Stimulated activated CD8-positive, alpha-beta memory T cell treated with anti-CD3 and anti-CD28 coated beads, Interleukin-4, amount 100 ng/mL, for 4 hours (primary cell): ENCODE measurements around the gene KIF1B.
"Not testable (repeated sequence)": the region's sequence is repeated elsewhere in the genome, so short reads cannot be mapped to it uniquely, and the experiment has no call there.

Source experiments
- DNase-seq, 2 donors: peaks; one replicate each; pipeline ENCODE4 v3.0.0-alpha.2; 2020; ENCODE audit warnings: low read depth in 2 of 2, low spot score in 1 of 2

KIF1B gene

DNA sequence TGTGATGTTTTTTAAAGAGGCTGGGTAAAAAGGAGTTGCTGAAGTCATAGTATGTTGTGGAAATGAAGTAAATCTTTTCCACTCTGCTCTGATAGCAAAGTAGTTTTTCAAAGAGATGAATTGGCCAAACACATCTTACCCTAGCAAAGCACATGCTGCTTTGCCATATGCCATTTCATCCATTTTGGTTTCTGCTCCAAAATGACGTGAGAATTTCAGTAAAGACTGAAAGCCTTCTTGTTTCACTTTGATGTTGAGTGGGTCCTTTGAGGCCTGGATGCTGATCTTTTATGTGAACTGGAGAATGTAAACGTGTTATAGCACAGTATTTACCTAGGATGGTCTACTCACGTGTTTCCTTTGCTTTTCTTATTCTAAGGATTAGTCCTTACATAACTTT is 115.2 kb downstream of the KIF1B start:
- no peak for DNase-seq

DNA sequence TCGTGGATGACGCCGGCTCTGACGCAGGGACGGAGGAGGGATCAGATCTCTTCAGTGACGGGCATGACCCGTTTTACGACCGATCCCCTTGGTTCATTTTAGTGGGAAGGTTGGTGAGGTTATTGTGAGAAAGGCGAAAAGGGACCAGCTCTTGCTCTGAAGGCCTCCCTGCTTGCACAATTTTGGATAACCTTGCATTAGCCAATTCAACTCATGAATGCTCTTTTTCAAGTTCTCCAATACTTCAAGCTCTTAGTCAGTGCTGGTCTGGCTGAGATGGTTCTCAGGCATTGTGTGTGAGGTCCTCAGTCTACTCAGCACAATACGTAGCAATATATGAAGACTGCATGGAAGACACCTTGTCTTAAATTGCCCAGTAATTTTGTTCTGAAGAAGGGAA is 115.9 kb downstream of the KIF1B start:
- DNase-seq = no peak

DNA sequence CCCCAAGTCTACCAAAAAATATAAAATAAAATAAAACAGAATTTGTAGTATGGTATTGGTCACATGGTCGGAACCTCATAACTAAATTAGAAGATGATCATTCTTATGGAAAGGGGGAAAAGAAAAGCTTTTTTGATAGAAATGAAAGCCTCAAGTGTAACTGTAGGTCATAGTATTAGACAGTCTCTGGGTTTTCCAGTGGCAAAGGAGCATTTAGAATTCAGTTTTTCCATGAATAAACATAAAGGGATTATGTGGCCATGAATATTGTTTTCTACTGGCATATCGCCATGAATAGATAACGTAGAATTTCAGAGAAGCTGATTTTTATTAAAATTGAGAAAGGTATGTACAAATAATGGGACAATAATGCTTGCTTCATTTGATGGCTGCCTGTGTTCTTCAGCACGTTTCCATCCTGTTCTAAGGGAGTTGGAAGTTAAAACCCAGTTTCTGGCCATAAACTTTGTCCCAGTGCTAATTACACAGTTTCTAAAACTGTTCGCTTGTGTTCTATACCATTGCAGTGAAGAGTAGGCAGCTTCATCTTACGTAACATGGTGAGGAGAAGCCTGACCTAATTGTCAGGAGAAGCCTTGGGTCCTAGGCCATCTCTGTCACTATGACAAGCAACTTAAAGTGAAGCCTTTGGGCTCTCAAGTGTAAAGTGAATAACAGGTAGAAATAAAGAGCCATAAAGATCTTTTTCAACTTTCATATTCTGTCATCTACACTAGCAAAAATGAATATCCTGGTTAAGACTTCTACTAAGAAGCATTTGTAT is 118.0 kb downstream of the KIF1B start:
- no peak for DNase-seq

DNA sequence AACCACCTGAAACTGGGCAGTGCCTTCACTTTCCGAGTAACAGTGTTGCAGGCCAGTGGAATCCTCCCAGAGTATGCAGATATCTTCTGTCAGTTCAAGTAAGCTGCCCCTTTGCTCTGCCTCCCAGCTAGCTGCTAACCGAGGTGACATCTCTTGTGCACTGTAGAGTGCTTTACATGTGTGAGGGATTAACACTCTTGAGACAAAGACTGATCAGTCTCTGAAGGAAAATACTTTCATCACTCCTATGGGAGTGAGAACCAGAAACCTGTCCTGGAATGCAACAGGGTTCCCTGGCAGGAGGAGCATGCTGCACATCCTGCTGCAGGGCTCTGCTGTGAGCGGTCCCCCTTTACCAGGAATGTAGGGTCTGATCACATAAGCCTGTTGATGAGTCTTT is 127.1 kb downstream of the KIF1B start:
- no peak for DNase-seq

DNA sequence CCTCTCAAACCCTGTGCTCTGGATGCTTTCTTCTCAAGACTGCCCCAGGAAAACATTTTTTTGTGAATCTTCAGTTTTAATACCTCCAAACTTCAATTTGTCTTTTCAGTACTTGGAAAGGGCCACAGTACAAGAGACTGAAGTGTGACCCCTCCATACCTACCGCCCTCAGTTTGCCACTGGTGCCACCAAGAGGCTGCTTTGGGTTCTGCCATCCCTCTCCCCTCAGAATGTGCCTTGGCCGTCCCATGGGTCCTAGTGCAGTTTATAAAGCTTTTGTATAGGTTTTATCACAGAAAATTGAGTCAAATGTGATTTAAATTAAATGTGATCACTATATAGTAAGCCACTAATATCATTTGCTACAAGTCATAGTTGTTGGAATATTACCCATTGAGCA is 127.7 kb downstream of the KIF1B start:
- DNase-seq = no peak

DNA sequence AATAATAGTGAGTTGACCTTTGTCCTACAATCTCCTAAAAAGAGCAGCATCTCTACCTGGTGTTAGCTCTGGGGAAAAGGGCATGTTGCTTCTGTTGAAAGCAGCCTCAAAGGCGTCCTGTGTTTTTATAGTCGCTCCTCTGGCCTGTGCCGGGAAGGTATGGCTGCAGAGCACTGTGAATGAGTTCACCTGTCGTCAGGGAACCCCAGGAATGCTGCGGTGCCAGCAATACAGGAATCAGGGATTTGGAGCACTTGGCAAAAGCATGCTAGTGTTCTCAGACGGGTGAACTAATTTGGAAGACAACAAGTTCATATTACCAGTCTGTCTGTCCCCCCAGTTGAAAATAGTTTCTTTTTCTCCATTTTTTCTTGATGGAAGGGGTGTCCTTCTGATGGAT is 128.2 kb downstream of the KIF1B start:
- DNase-seq = no peak

DNA sequence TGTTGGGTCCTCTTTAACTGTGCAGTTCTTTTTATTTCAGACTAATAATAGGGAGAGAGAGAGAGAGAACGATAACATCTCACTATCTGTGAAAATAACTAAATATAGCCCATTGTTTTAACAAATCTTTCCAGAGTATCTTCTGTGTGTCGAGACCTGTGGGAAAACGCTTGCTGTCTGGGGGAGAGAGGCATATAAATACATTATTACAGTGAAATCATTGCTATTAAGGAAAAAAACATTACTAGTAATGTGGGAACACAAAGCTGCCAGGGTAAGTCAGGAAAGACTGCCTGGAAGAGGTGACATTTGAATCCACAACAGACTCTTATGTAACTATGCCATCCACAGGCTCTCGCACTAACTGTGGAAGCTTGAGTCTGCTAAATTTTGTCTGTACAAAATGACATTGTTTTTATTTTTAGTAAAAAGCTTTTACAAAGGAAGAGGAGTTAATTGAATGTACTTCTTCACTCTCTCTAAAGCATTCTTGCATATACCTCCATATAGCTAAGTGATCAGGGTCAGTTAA is 128.7 kb downstream of the KIF1B start:
- no peak for DNase-seq

DNA sequence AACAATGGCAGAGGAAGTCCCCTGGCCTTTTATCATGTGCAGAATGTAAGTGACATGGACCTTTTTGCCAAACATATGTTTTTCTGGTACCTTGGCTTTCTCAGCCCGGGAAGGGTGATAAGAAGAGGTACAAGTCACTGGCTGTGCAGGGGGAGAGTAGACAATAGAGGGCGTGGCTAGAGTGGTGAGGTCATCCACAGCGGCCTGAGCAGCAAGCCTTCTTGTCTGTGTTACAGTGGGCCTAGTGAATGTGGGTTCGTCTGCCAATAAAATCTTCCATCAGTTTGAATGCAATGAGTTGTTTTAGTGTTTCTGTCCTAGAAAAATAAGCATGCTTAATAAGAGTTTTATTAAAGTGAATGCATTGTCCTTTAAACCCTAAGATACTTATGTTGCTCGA is 129.4 kb downstream of the KIF1B start:
- no peak for DNase-seq

DNA sequence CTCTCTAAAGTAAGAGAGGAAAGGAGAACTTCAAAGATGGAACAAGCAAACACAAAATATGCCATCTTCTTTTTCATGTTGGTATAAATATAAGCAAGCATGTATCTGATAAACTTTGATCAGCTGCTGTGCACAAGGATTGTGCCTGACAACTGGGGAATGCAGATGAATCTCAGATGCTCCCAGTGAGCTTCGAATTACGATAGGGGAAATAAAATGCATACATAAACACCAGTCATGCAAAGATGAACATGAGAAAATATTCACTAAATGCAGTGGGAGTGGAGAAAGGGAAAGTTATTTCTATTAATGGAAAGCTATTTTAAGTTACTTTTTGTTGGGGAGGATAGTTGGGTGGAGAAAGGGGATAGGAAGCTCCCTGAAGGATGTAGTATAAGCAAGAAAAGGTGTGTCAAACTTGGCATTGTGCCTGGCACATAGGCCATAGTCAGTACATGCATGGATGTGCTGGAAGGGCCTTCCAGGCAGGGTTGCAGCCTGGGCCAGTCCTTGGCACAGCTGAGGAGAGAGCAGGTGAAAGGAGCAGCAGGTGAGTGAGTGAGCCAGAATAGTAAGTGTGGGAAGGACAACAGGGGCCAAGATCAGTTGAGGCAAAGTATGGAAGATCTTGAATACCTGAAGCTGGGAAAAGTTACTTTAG is 130.7 kb downstream of the KIF1B start:
- DNase-seq = no peak

DNA sequence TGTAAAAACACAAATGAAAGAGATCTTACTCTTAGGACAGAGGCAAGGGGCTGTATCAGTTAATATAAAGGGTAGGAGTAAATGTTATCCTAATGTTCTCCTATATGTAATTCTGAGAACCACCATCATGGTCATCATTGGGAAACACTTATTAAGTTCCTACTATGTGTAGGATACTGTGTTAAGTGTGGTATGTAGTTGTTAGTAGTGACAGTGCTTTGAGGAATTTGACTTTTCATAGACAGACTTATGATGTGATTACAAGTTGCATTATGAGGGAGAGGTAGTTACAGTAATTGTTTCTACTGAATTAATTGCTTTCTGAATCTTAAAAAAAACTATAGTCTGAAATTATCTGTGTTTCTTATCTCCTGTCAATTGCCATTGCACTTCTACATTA is 136.7 kb downstream of the KIF1B start:
- no peak for DNase-seq

DNA sequence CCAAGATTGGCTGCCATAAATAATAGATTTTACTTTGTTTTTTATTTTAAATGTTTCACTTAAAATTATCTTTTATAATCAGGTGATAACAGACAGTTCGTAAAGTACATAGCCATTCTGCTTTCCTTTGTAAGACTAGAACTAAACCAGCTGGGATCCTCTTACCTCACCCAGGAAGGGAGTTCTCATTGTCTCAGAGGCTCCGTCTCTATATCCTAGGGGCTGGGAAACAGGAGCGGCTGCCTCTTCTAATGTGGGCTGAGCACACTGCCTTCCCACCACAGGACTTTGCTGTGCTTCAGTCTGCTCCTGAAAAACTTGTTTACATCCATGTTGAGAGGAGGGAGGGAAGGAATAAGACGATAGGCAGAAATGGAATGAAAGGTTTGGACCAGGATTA is 142.9 kb downstream of the KIF1B start:
- DNase-seq = no peak

DNA sequence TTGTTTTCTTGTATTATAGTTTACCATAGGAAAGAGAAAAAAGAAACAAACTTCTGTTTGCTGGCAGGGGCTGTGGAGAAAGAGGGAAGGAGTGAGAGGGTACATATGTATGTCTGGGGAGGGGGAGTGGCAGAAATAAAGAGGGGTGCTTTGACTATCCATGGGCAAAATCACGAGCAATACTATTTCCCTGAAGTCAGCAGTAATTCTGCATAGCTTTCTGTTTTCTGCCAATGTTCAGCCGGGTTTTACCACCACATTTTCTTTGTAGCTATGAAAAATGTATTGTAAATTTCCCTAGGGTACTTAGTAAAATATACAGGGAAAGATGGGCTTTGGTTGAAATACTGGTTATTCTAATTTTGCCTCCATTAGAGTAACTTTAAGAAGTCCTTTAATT is 143.3 kb downstream of the KIF1B start:
- DNase-seq = no peak

DNA sequence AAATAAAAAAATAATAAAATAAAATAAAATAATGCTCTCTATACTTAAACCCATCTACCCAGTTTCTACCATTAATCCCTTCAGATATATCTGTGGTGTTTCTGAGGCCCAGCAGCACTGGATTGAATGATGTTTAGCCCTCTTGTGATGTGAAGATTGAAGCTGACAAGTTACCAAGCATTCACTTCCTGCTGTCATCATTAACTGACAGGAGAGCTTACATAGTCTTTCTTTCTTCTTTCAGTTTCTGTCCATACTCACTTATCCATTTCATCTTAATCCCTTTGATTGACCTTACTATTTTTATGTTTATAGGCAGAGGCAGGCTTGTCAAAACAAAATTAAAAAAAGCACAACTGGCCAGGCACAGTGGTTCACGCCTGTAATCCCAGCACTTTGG is 149.7 kb downstream of the KIF1B start:
- DNase-seq = no peak

DNA sequence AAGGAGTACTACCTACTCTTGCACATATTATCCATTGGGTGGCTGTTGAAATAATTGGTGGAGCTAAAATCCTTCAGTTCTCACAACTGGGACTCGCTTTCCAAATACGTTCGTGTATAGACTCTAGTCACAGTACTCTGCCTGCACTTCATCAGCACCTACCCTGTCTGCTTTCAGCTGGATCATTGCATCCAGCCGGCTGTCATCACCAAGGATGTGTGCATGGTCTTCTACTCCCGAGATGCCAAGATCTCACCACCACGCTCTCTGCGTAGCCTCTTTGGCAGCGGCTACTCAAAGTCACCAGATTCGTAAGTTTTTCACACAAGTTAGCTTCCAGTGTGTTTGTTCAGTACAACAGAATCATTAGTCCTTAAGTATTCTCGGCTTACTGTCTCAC is 151.1 kb downstream of the KIF1B start:
- DNase-seq = no peak

DNA sequence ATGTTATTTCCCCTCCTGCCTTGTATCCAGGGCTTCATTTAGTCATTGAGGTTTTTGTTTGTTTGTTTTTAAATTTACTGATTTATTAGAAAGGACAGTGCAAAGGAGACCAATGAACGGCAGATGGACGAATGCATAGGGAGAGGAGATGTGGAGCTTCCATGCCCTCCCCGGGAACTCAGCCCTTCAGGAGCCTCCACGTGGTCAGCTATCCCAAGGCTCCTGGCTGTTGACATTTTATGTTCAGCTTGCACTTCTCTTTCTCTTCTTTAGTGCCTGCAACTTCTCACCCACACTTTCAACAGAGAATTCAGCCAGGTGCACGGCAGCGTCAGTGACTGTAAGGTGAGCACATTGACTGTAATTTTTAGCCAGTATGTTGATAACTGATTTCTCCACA is 157.8 kb downstream of the KIF1B start:
- DNase-seq = no peak

DNA sequence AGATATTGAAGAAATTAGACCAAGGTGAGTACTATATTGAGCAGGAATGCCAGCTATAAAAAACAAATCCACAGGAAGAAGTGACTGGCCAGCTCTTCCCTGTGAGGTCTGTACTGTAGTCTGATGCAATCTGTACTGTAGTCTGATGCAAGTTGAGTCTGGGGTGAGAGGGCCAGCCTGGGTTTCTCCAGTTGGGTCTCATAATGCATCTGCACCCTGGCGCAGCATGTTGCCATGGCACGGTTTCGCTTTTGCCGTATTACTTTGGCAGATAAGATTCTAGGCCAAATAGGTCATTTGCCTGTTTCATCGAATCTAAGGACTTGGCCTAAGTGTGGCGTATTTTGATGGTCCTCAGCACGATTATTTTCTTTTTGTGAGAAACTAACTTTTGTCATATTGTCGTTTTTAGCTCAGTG is 164.1 kb downstream of the KIF1B start:
- DNase-seq = no peak

DNA sequence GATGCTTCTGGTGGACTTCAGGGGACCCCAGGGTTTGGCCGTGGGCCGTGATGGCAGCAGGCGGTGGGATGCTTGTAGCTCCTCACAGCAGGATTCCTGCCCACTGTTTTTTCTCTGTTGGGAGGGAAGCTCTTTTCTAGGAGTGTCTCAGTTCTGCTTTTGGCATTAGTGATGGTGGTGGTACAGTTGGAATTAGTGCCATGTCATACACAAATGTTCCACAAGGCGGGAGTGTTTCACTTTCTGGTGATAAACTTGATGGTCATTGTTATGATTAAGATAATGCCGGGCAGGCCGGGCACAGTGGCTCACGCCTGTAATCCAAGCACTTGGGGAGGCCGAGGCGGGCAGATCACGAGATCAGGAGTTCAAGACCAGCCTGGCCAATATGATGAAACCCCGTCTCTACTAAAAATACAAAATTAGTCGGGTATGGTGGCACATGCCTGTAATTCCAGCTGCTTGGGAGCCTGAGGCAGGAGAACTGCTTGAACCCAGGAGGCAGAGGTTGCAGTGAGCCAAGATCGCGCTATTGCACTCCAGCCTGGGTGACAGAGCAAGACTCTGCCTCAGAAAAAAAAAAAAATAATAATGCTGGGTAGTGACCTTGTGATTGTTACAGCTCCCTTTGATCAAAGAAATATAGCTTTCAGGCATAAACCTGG is 167.1 kb downstream of the KIF1B start:
- not testable (repeated sequence) for DNase-seq

DNA sequence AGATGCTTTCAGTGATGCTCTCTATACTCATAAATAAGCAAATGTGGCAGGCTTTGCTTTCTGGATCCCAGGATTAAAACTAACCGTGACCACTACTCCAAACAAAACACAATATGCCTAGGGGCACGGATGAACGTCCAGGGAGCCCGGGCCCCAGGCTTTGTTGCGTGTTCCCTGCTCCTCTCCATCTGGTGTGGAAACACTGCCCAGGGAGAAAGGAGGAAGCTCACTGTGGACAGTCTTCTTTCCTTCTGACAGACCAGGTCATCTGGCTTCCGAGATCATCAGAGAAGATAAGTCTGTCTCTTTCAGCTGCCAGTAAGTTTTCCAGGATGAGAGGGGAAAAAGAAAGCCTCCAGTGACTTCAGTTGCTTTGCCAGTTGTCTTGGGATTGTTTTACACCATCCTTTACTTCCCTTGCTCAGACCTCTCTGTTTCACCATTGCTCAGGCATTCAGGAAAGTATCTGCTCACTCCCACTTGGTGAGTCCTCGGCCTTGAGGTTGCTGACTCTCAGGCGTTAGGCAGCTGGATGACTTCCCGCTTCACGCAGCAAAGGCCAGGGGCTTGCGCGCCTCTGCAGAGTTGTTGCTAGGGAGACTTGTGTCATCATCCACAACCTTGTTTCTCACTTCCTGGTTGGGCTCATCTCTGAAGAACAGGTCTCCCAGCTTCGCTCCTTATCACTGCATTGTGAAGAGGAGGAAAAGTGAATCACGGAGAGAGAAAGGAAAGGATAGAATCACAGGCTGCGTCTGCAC is 167.9 kb downstream of the KIF1B start:
- DNase-seq = no peak

DNA sequence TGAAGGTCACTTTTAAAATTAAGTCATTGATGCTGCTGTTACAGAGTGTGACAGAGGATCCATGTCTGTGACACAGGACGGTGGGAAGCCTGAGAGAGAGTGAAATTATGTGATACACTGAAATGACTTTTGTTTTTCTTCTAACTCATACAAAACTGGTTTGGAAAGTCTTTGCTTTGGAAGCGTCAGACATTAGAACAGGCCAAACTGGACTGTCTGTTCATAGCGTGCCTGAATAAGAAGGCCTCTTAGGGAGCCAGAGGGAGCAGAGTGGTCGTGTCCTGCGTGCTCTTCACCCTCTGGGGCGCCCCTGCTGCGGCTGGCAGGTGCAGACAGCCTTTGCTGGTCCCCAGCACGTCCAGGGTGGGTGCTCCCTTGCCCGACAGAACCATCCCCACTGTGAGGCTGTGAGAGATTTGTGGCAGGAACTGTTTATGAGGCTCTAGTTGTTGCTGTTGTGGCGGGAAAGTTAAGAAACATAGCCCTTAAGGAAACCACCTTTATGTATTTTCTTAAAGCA is 168.8 kb downstream of the KIF1B start:
- DNase-seq = no peak

DNA sequence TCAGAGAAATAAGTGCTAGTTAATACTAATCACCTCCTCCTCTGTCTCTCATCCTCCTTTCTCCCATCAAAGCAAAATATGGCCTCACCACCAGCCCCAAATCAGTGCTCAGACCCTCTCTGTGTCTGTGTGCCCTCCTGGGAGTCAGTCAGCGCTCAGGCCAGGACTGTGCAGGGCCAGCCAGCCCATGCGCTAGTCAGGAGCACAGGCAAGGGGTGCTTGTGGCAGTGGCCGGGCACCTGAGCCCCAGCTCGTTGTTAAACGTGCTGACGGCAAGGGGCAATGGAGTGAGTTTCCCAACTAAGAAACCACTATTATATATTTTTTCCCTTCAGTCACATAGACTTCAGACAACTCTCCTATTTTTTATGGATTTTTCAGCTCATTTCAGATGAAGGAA is 169.3 kb downstream of the KIF1B start:
- no peak for DNase-seq

DNA sequence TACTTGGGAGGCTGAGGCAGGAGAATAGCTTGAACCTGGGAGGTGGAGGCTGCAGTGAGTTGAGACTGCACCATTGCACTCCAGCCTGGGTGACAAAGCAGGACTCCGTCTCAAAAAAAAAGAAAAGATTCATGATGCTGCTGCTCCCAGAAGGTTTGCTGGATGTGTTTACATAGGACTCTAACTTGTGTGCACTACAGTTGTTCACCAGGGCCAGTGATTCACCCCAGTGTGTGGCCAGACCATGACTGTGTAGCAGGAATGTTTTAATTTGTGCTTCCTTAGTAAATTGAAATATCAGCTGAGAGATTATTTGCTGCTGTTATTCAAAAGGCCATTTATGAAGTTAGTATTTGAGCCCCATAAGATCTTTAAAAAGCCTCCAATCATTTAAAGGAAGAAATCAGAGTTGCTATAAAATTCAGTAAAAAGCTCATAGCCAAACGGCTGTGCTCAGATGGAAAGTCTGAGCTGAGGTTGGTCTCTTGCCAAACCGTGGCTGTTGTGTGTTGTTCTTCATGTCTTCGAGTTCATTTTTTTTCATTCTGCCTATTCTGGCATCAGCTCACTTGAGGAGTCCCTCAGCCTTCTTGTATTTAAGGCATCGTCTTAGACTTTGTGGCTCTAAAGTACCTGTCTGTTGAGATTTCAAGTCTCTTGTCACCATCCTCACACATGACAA is 170.4 kb downstream of the KIF1B start:
- DNase-seq = no peak
